HG03135 (cell line): ENCODE results near the gene HNRNPA3.

Source experiments
- ATAC-seq: cut with Tn5 transposase; IDR thresholded peaks from one replicate; pipeline ENCODE4 v1.9.1; 2021; ENCODE audit warnings: mild to moderate bottlenecking, moderate library complexity; ENCODE audit not compliant: unreplicated experiment

The HNRNPA3 gene

GRCh38 chr2:177271981-177272666 lies 59.5 kb downstream of the HNRNPA3 start:
- ATAC-seq = peak; percentile 60

- peak; percentile 23 for ATAC-seq
These were observed 60.2 kb downstream of the HNRNPA3 start for GRCh38 chr2:177272765-177273164.

DNA sequence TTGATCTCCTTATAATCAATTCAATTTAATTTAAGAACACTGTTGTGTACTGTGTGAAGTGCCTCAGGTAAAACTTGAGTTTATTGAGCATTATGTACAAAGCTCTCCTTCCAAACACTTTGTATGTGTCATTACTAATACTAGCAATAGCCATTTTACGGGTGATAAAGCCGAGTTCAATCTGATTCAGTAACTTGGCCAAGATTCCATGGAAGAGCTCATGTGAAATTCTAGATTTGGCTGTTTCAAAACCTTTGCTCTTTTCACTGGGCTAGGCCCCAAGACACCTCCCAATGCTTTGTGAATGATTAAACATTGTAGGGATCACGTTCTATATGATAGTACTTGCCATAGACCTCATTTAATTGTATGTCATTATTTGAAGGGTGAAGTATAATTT lies 60.8 kb downstream of the HNRNPA3 start:
- no peak for ATAC-seq
